ENCODE data around the gene SLC30A3. TPM values are rescaled to one million over a fixed set of nuclear protein-coding genes. Genes with fewer than 3 reads are reported as not detected.
"Not testable (repeated sequence)": the region's sequence is repeated elsewhere in the genome, so short reads cannot be mapped to it uniquely, and the experiment has no call there.

Gene SLC30A3
- total RNA-seq, 1 experiment from 2014 or later, result 1.5 TPM

GRCh38 chr2:27280826-27281225 lies 18.0 kb upstream of the SLC30A3 start:
- Histone ChIP-seq H2AFZ (no peak overlapping the region), H3K9me2 (ENCODE audit: insufficient read depth) (no peaks in the 10 kb centered on the region), H4K20me1 (ENCODE audit: insufficient read depth) (no peaks in the 10 kb centered on the region), H3K4me1 (replicated peaks; ENCODE audit: insufficient read depth) (peaks cover 37% of the 10 kb centered on the region), H3K36me3 (ENCODE audit: low read depth) (no peaks in the 10 kb centered on the region), H3K4me3 (no peak overlapping the region), H3K79me2 (ENCODE audit: low read depth) (no peaks in the 10 kb centered on the region), H3K4me2 (no peak overlapping the region), H3K9me3 (ENCODE audit: insufficient read depth, low read depth) (no peaks in the 10 kb centered on the region), H3K27ac (no peak overlapping the region), H3K27me3 (ENCODE audit: insufficient read depth, low read depth) (no peaks in the 10 kb centered on the region), H3F3A (ENCODE audit: insufficient read depth, low read depth) (peaks cover 30% of the 10 kb centered on the region; the same call in 1 of the 2 replicates)
- DNase-seq, result no peak
- no TSS peak for BruUV-seq (replicated peaks)
- no peak for TF ChIP-seq EZH2 (IDR thresholded peaks at IDR 0.05; ENCODE audit: low read depth)
- TF ChIP-seq CTCF (conservative IDR thresholded peaks at IDR 0.05), result no peak
- intact Hi-C loops (cut with micrococcal nuclease; ENCODE audit: unreplicated experiment), result loop anchor here (1.0 to 5.0 kb wide), 4 partner anchors 31 to 320 kb away; partner anchors contain the start of genes ATRAID and SLC5A6
- POLR2A ChIA-PET (ENCODE audit: unreplicated experiment), result no interaction called here
- CTCF ChIA-PET, result interaction anchor here (1.7 to 2.9 kb wide), 2 partner anchors 12 to 22 kb away, joined by 6 to 22 read pairs; no protein-coding TSS in a partner anchor

GRCh38 chr2:27278010-27278409 lies 15.2 kb upstream of the SLC30A3 start:
- no peak overlapping the region for H3K27ac ChIP-seq
- DNase-seq, result no peak
- H3K79me2 ChIP-seq (ENCODE audit: low read depth), result no peaks in the 10 kb centered on the region
- H3K27me3 ChIP-seq (ENCODE audit: insufficient read depth, low read depth), result no peaks in the 10 kb centered on the region
- H2AFZ ChIP-seq, result no peak overlapping the region
- H3K4me2 ChIP-seq, result no peak overlapping the region
- H4K20me1 ChIP-seq (ENCODE audit: insufficient read depth), result no peaks in the 10 kb centered on the region
- no peaks in the 10 kb centered on the region for H3K36me3 ChIP-seq (ENCODE audit: low read depth)
- BruUV-seq (replicated peaks), result no TSS peak
- POLR2A ChIA-PET (ENCODE audit: unreplicated experiment), result no interaction called here
- peaks cover 22% of the 10 kb centered on the region for H3K4me1 ChIP-seq (replicated peaks; ENCODE audit: insufficient read depth)
- TF ChIP-seq CTCF (conservative IDR thresholded peaks at IDR 0.05), result no peak
- no peak for TF ChIP-seq EZH2 (IDR thresholded peaks at IDR 0.05; ENCODE audit: low read depth)
- no peaks in the 10 kb centered on the region for H3K9me3 ChIP-seq (ENCODE audit: insufficient read depth, low read depth)
- H3K4me3 ChIP-seq, result no peak overlapping the region
- peaks cover 19% of the 10 kb centered on the region; the same call in 1 of the 2 replicates for H3F3A ChIP-seq (ENCODE audit: insufficient read depth, low read depth)
- intact Hi-C loops (cut with micrococcal nuclease; ENCODE audit: unreplicated experiment), result no loop called here
- H3K9me2 ChIP-seq (ENCODE audit: insufficient read depth), result no peaks in the 10 kb centered on the region
- CTCF ChIA-PET, result interaction anchor here (0.6 kb wide), 1 partner anchor 31 kb away, joined by 3 read pairs; no protein-coding TSS in a partner anchor

GRCh38 chr2:27275211-27276150 lies 12.6 kb upstream of the SLC30A3 start, which contains the start of gene DNAJC5G:
Gene DNAJC5G, plus strand, starts transcription at chr2:27275433. Its CDS starts 1,296 bp downstream, at chr2:27276729.
- intact Hi-C loops (cut with micrococcal nuclease; ENCODE audit: unreplicated experiment), result no loop called here
- DNase-seq, result no peak
- Histone ChIP-seq H4K20me1 (ENCODE audit: insufficient read depth) (no peaks in the 10 kb centered on the region), H3K4me3 (no peak within 1 kb of the TSS), H3K9me3 (ENCODE audit: insufficient read depth, low read depth) (no peaks in the 10 kb centered on the region), H3K4me2 (no peak within 1 kb of the TSS), H3K36me3 (ENCODE audit: low read depth) (no peaks in the 10 kb centered on the region), H3K27ac (no peak within 1 kb of the TSS), H3K9me2 (ENCODE audit: insufficient read depth) (no peaks in the 10 kb centered on the region), H3K79me2 (ENCODE audit: low read depth) (no peaks in the 10 kb centered on the region), H3K4me1 (replicated peaks; ENCODE audit: insufficient read depth) (no peaks in the 10 kb centered on the region), H3F3A (ENCODE audit: insufficient read depth, low read depth) (no peaks in the 10 kb centered on the region), H3K27me3 (ENCODE audit: insufficient read depth, low read depth) (no peaks in the 10 kb centered on the region), H2AFZ (no peak within 1 kb of the TSS)
- ChIA-PET POLR2A (ENCODE audit: unreplicated experiment) (no interaction called here), CTCF (no interaction called here)
- BruUV-seq (replicated peaks), result no TSS peak
- no peak for TF ChIP-seq CTCF (conservative IDR thresholded peaks at IDR 0.05)
- TF ChIP-seq EZH2 (IDR thresholded peaks at IDR 0.05; ENCODE audit: low read depth), result no peak

- H3K9me2 ChIP-seq (ENCODE audit: insufficient read depth); H2AFZ ChIP-seq; H3F3A ChIP-seq (ENCODE audit: insufficient read depth, low read depth); H4K20me1 ChIP-seq (ENCODE audit: insufficient read depth); H3K4me2 ChIP-seq; H3K4me1 ChIP-seq (replicated peaks; ENCODE audit: insufficient read depth); H3K4me3 ChIP-seq; BruUV-seq (replicated peaks); H3K27ac ChIP-seq; H3K36me3 ChIP-seq (ENCODE audit: low read depth); H3K9me3 ChIP-seq (ENCODE audit: insufficient read depth, low read depth); H3K79me2 ChIP-seq (ENCODE audit: low read depth); DNase-seq; H3K27me3 ChIP-seq (ENCODE audit: insufficient read depth, low read depth); intact Hi-C loops (cut with micrococcal nuclease; ENCODE audit: unreplicated experiment): not testable (repeated sequence)
- ChIA-PET POLR2A (ENCODE audit: unreplicated experiment) (interaction anchor here (0.6 to 0.7 kb wide), 2 partner anchors 21 to 40 kb away, joined by 3 to 5 read pairs; no protein-coding TSS in a partner anchor), CTCF (interaction anchor here (0.6 kb wide), 1 partner anchor 85 kb away, joined by 15 read pairs; no protein-coding TSS in a partner anchor)
Measured at GRCh38 chr2:27272537-27273522, 10.0 kb upstream of the SLC30A3 start.

All from PC-9 (cell line).